HG03342 (cell line): ENCODE results near the gene ABTB2.

Experiments used
- ATAC-seq: cut with Tn5 transposase; IDR thresholded peaks from one replicate; pipeline ENCODE4 v1.9.1; 2021; ENCODE audit warnings: mild to moderate bottlenecking, moderate library complexity; ENCODE audit not compliant: unreplicated experiment

Gene ABTB2

DNA sequence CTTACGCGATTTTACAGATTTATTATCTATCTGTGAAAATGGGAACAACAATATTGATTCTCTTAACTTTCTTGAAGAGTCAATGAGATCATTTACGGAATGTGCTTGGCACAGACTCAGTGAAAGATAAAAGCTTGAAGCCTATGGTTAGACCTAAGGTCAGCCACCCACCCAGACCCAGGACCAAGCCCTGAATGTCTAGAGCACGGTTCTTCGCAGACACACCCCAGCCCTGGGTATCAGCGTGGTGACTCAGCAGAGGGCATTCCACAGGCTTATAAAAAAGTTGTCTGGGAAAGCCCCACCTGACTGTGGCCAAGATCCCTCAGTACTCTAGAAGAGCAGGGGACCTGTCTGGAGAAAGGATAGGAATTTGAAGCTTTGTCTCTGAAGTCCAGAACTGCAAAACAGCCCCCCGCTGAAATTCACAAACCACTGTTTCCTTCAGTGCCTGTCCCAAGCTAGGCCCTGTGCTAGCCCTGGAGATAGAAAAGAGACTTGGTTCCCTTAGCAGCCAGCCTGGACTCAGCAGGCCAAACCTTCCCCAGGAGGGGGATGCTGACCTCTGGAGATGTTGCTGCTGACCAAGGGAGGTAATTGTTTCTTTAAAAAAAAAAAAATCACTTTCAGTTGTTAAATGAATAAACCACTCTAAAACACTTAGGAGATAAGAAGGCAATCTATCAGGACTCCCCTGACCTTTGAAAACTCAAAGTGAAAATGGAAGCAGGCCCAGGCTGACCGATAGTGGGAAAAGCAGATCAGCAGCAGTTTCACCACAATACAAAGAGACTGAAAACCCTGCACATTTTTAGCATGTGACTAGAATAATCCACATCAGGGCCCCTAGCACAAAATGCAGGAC is 114.0 kb downstream of the ABTB2 start:
- peak; percentile 59 for ATAC-seq

DNA sequence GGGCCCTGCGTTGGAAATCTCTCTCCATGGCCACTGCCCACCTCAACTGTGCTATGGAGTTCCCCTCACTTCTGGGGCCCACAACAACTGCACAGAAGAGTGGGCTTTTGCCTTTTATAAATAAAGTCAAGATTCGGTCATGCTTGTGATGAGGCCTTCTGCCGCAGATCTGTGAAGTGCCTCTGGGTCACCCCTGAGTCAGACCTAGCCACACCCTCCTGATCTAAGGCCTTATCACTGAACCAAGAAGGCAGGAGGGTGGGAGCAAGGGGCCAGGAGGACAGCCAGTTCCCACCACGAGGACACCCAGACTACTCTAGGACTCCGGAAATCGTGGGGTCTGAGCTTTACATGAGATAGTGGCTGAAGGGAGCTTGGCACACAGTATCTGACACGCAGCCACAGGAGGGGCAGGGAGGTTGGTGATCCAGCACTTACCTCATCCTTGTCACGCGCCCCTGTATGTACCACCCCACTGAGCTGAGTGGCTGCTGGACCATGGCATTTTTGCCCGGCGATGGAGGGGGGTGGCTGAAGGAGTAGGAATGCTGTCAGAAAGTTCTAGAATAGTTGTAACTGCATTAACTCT is 115.7 kb downstream of the ABTB2 start:
- no peak for ATAC-seq

DNA sequence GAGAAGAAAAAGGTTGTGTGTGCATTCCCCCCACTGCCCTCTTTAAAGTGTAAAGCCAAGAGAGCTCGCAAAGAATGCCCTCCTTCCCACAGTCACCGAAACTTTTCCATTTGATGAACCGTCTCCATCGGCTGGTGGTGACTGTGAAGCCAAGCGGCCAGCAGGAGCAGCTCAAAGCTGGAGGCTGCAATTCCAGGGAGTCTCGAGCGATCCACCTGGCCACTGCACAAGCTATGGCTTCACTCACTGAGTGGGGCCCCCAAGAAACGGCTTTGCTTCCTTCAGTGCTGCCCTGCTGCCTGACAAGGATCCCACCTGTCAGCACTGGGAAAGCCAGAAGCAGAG is 117.7 kb downstream of the ABTB2 start:
- ATAC-seq = no peak

DNA sequence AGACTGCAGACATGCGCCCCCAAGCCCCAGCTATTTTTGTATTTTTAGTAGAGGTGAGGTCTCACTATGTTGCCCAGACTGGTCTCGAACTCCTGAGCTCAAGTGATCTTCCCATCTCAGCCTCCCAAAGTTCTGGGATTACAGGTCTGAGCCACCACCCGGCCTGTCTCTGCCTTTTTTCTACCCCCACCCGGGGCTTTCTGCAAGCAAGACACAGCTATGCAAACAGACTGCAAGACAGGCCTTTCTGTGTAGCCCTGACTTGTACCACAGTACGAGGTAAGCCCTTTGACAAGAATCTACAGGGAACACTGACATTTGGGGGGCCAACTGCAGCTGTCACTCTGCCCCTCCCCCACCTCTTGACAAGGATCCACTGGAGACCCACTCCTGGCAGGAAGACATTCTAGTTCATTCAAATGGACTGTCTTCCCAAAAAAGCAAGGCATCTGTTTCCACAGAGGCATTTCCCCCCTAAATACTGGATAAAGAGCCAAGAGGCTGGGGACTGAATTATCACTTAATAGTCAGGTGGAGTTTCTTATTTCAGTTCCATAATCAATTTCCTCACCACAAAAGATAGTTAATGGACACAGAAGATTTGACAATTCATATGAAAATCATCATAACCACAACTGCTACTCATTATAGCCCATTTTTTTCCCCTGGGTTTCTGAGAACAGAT is 118.2 kb downstream of the ABTB2 start:
- no peak for ATAC-seq

DNA sequence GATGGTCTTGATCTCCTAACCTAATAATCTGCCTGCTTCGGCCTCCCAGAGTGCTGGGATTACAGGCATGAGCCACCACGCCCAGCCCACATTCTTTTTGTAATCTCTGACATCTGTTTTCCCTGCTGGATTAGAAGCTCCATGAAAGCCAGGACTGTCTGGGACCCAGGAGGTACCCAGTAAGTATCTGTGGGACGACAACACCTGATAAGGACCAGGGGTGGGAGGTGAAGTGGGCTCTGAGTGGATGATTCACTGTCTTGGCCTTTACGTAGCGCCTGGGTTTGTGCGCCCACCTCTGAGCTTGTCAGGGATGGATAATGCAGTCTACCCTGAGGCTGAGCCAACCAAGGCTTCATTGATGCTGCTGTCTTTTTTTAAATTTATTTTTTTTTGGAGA is 118.8 kb downstream of the ABTB2 start:
- ATAC-seq = no peak

DNA sequence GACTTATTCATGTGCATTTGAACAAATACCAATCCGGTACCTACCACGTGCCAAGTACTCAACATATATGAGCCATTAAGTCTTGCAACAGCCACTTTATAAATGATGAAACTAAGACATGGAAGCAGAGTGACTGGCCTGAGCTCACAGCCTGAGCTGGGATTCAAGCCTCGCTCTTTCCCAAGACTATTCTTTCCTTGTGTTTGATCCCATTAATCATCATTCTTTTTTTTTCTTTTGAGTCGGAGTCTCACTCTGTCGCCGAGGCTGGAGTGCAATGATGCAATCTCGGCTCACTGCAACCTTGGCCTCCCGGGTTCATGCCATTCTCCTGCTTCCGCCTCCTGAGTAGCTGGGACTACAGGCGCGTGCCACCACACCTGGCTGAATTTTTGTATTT is 119.3 kb downstream of the ABTB2 start:
- ATAC-seq = no peak

DNA sequence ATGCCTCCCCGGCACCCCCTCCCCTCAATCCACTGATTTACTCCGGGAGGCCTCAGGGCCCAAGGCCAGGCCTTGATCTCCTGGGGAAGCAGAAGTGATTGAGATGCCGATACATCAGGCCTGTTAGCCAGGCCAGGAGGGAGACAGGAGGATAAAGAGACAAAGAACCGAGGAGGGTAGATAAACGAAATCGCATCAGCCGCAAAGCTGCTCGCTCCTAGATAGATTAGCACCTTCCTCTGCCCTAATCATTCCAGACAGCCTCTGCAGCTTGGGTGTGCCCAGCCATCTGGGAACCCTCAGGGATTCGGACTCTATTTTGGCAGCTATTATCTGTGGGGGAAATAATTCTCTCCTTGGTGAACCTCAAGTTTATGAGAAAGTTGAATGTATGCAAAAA is 121.2 kb downstream of the ABTB2 start:
- no peak for ATAC-seq

DNA sequence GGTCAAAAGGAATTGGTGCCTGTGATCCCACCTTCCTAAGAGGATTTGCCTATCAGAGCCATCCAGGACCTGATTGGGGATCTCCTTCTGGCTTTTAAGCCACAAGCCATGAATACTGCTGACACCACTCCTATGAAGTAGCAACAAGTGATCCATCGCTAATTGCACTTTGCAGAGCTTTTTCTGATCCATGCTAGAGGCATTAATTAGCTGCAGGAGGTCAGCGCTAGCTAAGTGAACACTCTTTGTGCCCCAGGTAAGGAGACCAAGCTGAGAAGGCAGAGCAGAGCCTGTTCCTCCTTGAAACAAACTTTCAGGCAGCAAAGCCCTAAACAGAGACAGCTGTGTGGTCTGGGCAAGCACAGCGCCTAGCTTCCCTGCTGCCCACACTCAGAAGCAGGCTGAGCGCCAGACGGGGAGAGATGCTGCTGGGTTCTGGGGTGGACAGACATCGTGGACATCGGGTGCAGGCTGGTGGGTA is 122.2 kb downstream of the ABTB2 start:
- ATAC-seq = no peak

DNA sequence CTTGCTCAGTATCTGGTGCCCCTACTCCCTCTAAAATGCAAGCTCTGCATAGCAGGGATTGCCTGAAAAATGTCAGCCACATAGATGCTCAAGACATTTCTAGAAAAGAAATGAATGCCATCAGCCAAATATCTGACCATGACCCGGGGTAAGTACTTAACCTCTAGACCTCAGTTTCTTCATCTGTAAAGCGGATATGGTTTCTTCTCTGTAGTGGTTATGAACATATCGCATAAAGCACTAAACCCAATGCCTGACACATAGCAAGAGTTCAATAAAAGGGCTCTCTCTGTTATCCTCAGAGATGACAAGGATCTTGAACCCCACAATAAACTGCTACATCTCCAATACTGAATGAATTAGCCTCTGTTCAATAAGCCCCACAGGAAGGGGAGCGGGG is 122.6 kb downstream of the ABTB2 start:
- ATAC-seq = peak; percentile 30

DNA sequence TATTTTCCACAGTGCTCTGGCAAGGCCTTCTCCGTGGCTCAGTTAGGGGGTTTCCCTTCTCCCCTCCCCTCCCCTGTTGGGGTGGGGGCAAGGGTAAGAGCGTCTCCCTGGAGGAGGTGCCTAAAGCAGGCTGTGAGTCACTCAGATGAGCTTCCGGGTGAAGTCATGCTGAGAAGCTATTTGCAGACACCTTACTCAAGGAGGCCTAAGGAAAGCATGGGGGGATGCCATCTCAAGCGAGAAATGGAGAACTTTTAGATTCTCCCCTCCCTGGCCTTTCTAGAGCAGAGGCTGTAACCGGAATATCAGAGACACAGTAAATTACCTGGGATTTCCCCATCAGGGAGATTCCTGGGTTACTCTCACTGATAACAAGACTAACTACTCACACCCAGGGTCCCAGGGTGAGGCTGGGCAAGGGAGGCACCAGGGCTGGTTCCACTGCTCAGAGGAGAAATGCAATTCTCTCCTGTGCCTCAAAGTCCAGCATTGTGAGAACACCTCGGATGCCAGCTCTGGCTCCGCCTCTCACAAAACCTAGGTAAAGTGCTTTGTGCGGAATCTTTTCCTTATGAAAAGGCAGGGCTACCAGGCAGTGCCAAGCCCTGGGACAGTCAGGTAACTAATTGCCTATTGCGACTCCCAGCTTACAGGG is 123.6 kb downstream of the ABTB2 start:
- peak; percentile 73 for ATAC-seq

DNA sequence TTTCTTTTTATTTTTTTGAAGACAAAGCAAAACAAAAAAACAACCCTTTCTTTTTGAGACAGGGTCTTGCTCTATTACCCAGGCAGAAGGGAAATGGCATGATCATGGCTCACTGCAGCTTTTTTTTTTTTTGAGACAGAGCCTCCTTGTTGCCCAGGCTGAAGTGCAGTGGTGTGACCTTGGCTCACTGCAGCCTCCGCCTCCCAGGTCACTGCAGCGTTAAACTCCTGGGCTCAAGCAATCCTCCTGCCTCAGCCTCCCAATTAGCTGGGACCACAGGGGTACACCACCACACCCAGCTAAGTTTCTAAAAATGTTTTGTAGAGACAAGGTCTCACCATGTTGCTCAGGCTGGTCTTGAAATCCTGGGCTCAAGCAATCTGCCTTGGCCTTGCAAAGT is 124.6 kb downstream of the ABTB2 start:
- ATAC-seq = no peak

DNA sequence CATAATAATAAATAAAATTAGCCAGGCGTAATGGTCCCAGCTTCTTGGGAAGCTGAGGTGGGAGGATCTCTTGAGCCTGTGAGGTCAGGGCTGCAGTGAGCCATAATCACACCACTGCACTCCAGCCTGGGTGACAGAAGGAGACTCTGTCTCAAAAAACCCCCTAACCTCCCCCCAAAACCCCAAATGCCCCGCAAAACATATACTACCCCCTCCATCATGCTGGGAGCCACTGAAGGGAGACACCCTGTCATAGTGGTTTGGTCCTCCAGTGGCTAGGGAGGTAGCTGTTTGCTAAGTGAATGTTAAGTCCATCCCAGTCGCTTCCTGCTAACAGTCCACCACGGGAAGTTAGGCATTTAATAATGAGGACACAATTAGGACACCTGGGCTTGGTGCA is 125.0 kb downstream of the ABTB2 start:
- no peak for ATAC-seq

DNA sequence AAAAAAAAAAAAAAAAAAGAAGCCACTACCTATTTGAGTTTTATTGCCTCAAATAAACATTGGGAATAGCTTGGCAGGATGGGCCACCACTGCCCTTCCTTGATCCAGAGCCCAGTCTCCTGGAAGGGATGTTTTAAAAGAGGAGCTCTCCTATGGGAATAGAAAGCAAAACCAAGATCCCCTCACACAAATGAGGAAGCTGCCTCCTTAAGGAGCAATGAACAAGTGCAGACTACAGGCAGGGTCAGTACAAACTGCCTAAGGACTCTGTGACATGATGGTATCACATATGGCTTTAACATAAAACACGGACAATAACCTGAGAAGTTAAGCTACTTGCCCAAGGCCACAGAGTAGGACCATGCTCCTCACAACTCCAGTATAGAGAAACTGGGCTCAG is 131.6 kb downstream of the ABTB2 start:
- no peak for ATAC-seq

DNA sequence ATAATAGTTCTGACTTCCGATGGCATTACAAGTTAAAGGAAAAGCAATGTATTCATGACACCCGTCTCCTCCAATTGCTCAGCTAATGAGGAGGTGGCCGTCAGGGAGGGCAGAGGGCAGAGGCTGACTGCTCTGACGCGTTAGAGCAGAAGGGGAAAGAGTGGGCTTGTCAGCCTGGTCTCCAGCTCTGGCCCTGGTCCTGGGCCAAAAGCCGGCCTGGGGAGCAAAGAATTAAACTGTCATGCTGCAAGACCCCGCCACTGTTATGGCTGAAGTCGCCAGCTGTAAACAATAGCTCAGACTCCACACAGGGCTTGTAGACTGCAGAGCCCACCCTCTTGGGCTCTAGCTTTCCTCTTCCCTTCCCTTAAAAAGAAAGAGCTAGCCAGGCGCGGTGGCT is 132.7 kb downstream of the ABTB2 start:
- no peak for ATAC-seq

DNA sequence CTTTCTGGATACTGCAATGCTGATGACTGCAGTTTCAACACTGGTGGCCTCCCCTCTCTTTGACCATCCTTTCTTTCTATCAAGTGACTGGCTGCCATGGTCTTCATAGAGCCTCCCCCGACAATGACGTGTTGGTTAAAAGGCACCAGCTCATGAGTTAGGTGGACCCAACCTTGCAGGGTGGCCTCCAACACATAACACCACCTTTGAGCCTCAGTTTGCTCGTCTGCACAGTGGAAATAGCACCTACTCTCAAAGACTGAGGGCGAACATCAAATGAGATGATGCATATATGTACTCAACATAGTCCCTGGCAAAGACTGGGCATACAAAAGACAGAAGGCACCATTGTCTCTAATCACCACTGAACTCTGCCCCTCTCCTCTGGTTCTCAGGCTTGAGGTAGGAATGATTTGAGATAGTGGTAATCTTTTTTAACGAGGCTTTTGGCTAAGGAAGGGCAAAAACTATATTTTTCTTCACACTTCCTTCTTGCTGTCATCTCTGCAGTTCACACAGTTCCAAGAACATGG is 133.3 kb downstream of the ABTB2 start:
- no peak for ATAC-seq

DNA sequence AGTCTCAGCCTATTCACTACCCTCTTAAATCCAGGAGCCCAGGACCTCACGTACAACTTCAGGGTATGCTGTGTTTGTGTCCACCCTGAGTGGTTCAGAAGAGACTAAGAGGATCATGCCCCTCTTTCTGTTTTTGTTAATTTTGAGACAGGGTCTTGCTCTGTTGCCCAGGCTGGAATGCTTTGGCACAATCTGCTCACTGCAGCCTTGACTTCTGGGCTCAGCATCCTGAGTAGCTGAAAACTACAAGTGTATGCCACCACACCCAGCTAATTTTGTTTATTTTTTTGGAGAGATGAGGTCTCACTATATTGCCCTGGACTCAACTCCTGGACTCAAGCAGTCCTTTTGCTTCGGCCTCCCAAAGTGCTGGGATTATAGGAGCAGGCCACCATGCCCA is 133.9 kb downstream of the ABTB2 start:
- no peak for ATAC-seq

DNA sequence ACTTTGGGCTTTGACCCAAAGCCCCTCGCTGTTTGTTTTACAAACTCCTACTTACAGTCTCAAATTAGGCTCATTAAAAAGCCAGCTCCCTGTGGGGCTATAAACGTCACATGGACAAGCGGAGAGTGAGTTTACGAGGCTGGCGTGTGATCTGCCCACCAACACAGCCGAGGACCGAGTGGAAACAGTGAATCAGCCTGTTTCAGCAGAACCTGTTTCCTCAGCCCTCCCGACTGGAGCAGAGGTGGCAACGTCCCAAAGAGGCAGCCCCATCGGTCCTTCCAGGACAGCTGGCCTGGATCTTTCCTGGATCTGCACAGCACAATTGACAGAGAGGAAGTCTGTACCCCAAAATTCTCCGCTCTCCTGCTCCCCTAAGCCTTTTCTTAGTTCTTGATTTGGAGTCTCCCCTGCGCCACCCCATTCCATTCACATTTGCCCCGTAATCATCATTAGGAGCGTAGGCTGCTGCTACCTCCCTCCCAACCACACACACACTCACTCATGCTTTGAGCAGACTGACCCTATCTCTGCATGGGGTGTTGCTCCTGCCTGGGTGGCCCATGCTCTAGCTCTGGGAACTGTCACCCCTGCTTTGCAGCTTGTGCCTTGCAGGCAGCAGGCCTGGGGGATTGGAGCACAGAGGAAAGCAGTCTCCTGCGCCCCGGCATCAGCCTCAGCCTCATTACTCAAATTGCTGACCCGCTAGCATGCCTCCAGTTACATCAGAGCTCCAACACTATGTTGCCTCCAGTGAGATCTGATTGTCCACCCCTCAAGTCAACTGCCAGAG is 134.6 kb downstream of the ABTB2 start:
- no peak for ATAC-seq

DNA sequence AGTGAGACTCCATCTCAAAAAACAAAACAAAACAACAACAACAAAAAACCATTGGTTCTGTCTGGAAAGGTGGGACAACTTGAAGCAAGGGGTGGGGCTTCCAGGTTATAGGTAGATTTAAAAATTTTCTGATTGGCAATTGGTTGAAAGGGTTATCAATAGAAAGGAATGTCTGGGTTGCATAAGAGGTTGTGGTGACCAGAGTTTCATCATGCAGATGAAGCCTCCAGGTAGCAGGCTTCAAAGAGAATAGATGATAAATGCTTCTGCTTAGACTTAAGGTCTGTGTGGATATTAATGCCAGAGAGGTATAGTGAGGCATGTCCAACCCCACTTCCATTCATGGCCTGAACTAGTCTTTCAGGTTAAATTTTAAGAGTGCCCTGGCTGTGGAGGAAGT is 135.8 kb downstream of the ABTB2 start:
- ATAC-seq = no peak

DNA sequence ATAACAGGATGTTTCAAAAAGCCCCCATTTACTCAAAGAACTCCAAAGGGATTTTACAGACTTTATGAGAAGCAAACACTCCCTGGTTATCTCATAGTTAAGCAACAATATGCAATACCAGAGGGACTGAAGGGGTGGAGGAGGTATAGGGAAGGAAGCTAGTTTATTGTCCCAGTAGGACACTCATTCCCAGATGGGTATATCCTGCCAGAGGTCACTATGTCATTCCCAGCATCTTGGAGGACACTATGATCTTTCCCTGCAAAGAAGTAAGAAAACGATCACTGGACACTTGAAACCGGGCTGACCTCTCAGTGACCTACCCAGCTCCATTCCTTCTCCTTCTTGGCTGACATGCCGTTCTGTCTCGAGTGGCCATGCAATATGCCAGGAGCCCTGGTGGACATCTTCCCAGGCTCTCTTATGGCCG is 137.9 kb downstream of the ABTB2 start:
- no peak for ATAC-seq

DNA sequence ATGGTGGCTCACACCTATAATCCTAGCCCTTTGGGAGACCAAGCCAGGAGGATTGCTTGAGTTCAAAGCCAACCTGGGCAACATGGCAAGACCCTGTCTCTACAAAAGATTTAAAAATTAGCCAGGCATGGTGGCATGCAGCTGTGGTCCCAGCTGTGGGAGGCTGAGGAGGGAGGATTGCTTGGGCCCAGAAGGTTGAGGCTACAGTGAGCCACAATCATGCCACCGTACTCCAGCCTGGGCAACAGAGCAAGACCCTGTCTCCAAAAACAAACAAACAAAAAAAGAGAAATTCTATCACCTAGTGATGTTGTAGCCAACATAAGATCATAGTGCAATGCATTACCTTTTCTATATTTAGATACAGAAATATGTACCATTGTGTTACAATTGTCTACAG is 138.5 kb downstream of the ABTB2 start:
- ATAC-seq = no peak
